AG04449 (cell line): ENCODE measurements around the gene TBC1D17.
A peak's percentile ranks its signal among the peaks of the same experiment; 100 is the strongest.

Experiments
- CTCF ChIA-PET: fragments of 350-600 bp; formaldehyde crosslinking; extraction: SDS; loops from one replicate; lab custom pipeline; 2021; ENCODE audit warnings: antibody characterized with exemption; lab: Yijun Ruan, JAX
- POLR2A ChIA-PET: fragments of 400-600, 350-600 bp; formaldehyde crosslinking; extraction: SDS; loops from one replicate; lab custom pipeline; 2020; ENCODE audit warnings: antibody characterized with exemption, inconsistent platforms; lab: Yijun Ruan, JAX
- DNase-seq: peaks from one replicate; pipeline ENCODE4 v3.0.0-alpha.2; 2010; ENCODE audit warnings: low read depth, low spot score
- H3K4me3 ChIP-seq: 2 replicates; pipeline ENCODE4 v1.5.1; 2011; ENCODE audit warnings: low read depth, mild to moderate bottlenecking, control low read depth, low read length
- CTCF ChIP-seq: IDR thresholded peaks from one replicate; pipeline ENCODE4 v1.5.1; 2011; ENCODE audit warnings: mild to moderate bottlenecking, moderate library complexity, low read length, control low read depth, inconsistent platforms; ENCODE audit not compliant: insufficient read depth; ENCODE audit errors: missing control alignments

Gene TBC1D17

GRCh38 chr19:49932731-49933131 lies 55.2 kb downstream of the TBC1D17 start:
- POLR2A ChIA-PET: no interaction called here
- TF ChIP-seq CTCF: no peak
- DNase-seq: no peak
- CTCF ChIA-PET: interaction anchor here (2.2 kb wide), 1 partner anchor 203 kb away, joined by 9 read pairs; no protein-coding TSS in a partner anchor
- no peak overlapping the region for H3K4me3 ChIP-seq

GRCh38 chr19:49933643-49934042 lies 56.1 kb downstream of the TBC1D17 start:
- TF ChIP-seq CTCF: no peak

GRCh38 chr19:49936549-49936948 lies 59.0 kb downstream of the TBC1D17 start:
- CTCF ChIA-PET: interaction anchor here (1.0 to 6.5 kb wide), 5 partner anchors 9 to 199 kb away, joined by 3 to 72 read pairs (median 12); no protein-coding TSS in a partner anchor
- POLR2A ChIA-PET: no interaction called here
- no peak overlapping the region for H3K4me3 ChIP-seq
- TF ChIP-seq CTCF: no peak
- DNase-seq: no peak

More at GRCh38 chr19:49933643-49934042, 56.1 kb downstream of the TBC1D17 start:
- no peak overlapping the region for H3K4me3 ChIP-seq
- CTCF ChIA-PET: interaction anchor here (2.2 to 6.5 kb wide), 2 partner anchors 51 to 202 kb away, joined by 9 to 72 read pairs; no protein-coding TSS in a partner anchor
- POLR2A ChIA-PET: no interaction called here
- DNase-seq: no peak

- peak overlapping the region; percentile 38 for H3K4me3 ChIP-seq
- ChIA-PET CTCF (interaction anchor here (0.8 to 6.5 kb wide), 23 partner anchors 7 to 669 kb away, joined by 3 to 72 read pairs (median 5); partner anchors contain the start of genes ATF5, NUP62, SIGLEC11 and VRK3), POLR2A (no interaction called here)
- TF ChIP-seq CTCF: peak; percentile 96
- no peak for DNase-seq
Measured at GRCh38 chr19:49937750-49938381, 60.4 kb downstream of the TBC1D17 start.
